Measurements from ENCODE around the gene CTTNBP2. TPM values are rescaled to one million over a fixed set of nuclear protein-coding genes. Genes with fewer than 3 reads are reported as not detected.

Gene CTTNBP2
- total and polyA plus RNA-seq, 2 of the 4 experiments (the other 2 are of a cell fraction) = 6.6 to 11.3 TPM

DNA sequence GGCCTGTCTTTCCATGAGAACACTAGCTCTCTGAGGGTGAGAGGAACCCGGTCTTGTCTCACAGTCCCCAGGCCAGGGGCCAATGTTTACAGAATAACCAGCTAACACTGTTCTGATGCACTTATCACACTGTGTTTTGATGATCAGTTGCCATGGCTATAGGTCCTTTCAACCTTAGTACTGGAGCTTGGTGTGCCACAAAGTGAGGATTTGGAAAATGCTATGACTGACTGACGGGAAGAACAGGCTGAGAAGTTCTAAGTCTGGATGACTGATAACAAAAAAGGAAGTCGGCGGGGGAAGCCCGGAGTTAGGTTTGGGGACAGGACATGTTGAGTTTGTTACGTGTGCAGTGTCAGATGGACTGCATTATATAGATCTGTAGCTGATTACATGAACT is 141.8 kb downstream of the CTTNBP2 start:
- H3K9ac ChIP-seq (ENCODE audit: low read depth, low read length) = no peak overlapping the region
- H3K9me3 ChIP-seq (ENCODE audit: control insufficient read depth, insufficient read depth, low read length) = no peaks in the 10 kb centered on the region
- no peak overlapping the region for H4K91ac ChIP-seq (ENCODE audit: insufficient read depth, low read depth, low read length)
- peaks cover 8% of the 10 kb centered on the region; the same call in 1 of the 2 replicates for H3K36me3 ChIP-seq (ENCODE audit: control insufficient read depth, insufficient read depth, low read length)
- ATAC-seq (ENCODE audit: low read depth) (no peak), DNase-seq (peak; percentile 22)
- H3K79me1 ChIP-seq (ENCODE audit: low read depth in 1 of 2, low read length in 2 of 2) = no peaks in the 10 kb centered on the region
- no peak overlapping the region for H3K4ac ChIP-seq (ENCODE audit: low read depth, low read length)
- no peak overlapping the region for H3K56ac ChIP-seq (ENCODE audit: extremely low read depth, insufficient read depth, low read length)
- no peaks in the 10 kb centered on the region for H3K4me1 ChIP-seq (ENCODE audit: control insufficient read depth, insufficient read depth, low read length)
- dilution Hi-C loops (cut with HindIII; ENCODE audit: low sequenced_read_pairs, unreplicated experiment) = no loop called here
- no peak overlapping the region for H2BK5ac ChIP-seq (ENCODE audit: low read depth, low read length, poor library complexity, severe bottlenecking)
- no peak overlapping the region for H3K23ac ChIP-seq (ENCODE audit: low read depth, low read length)
- no peak overlapping the region for H2BK15ac ChIP-seq (ENCODE audit: low read depth, low read length)
- in situ Hi-C loops (cut with MboI; ENCODE audit: low sequenced_read_pairs) = no loop called here
- no peaks in the 10 kb centered on the region for H3K27me3 ChIP-seq (ENCODE audit: control insufficient read depth, insufficient read depth, low read length)
- H4K5ac ChIP-seq (ENCODE audit: low read depth, low read length) = no peak overlapping the region
- no peak overlapping the region for H2AFZ ChIP-seq (replicated peaks; ENCODE audit: low read length, poor library complexity)
- BruUV-seq (replicated peaks) = no TSS peak
- intact Hi-C loops (cut with micrococcal nuclease) = no loop called here
- no peak overlapping the region for H3K4me2 ChIP-seq (ENCODE audit: low read depth, low read length)
- no peak overlapping the region for H2AK5ac ChIP-seq (ENCODE audit: low read depth, low read length)
- H3K18ac ChIP-seq (ENCODE audit: low read depth, low read length) = no peak overlapping the region
- no peaks in the 10 kb centered on the region for H4K20me1 ChIP-seq (ENCODE audit: insufficient read depth, low read length)
- no peak overlapping the region for H2AK9ac ChIP-seq (replicated peaks; ENCODE audit: low read depth, low read length, poor library complexity)
- H4K8ac ChIP-seq (ENCODE audit: low read depth in 2 of 2, low read length in 2 of 2) = no peak overlapping the region
- H2BK20ac ChIP-seq (ENCODE audit: low read depth, low read length) = no peak overlapping the region
- no peaks in the 10 kb centered on the region for H3K9me1 ChIP-seq (ENCODE audit: insufficient read depth, low read length)
- H3K14ac ChIP-seq (replicated peaks; ENCODE audit: low read depth, low read length) = 0 out of 2 replicates have a peak overlapping the region, but pooled peaks have one; percentile 58
- no peak overlapping the region for H3K4me3 ChIP-seq (ENCODE audit: insufficient read depth, low read depth, low read length)
- 87% methylated on average over 3 of the region's 6 CpGs; no CpG with 5 or more reads in 1 of the 2 experiments for WGBS, 2 experiments (ENCODE audit: extremely low coverage in 2 of 2, insufficient read length in 1 of 2)
- TF ChIP-seq, protein P1, sequence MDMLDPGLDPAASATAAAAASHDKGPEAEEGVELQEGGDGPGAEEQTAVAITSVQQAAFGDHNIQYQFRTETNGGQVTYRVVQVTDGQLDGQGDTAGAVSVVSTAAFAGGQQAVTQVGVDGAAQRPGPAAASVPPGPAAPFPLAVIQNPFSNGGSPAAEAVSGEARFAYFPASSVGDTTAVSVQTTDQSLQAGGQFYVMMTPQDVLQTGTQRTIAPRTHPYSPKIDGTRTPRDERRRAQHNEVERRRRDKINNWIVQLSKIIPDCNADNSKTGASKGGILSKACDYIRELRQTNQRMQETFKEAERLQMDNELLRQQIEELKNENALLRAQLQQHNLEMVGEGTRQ (IDR thresholded peaks at IDR 0.05; ENCODE audit: low read depth, low read length) = no peak
- no peak for TF ChIP-seq BHLHE40 (IDR thresholded peaks at IDR 0.05; ENCODE audit: low read depth, low read length)
- no peak for TF ChIP-seq POLR2A (IDR thresholded peaks at IDR 0.05; ENCODE audit: low read depth, low read length)
- no peak for TF ChIP-seq NFE2L2 (IDR thresholded peaks at IDR 0.05; ENCODE audit: low read depth, low read length)
- TF ChIP-seq CHD1 (IDR thresholded peaks at IDR 0.05; ENCODE audit: low read depth, low read length) = no peak
- no peak for TF ChIP-seq RFX5 (IDR thresholded peaks at IDR 0.05; ENCODE audit: low read depth, low read length)
- TF ChIP-seq, protein P2, sequence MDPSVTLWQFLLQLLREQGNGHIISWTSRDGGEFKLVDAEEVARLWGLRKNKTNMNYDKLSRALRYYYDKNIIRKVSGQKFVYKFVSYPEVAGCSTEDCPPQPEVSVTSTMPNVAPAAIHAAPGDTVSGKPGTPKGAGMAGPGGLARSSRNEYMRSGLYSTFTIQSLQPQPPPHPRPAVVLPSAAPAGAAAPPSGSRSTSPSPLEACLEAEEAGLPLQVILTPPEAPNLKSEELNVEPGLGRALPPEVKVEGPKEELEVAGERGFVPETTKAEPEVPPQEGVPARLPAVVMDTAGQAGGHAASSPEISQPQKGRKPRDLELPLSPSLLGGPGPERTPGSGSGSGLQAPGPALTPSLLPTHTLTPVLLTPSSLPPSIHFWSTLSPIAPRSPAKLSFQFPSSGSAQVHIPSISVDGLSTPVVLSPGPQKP (IDR thresholded peaks at IDR 0.05; ENCODE audit: borderline replicate concordance, low read depth, low read length) = no peak
- no peak for TF ChIP-seq RCOR1 (IDR thresholded peaks at IDR 0.05; ENCODE audit: insufficient replicate concordance, low read length)
- no peak for TF ChIP-seq SMC3 (IDR thresholded peaks at IDR 0.05; ENCODE audit: low read depth, low read length)
- TF ChIP-seq, protein P3, sequence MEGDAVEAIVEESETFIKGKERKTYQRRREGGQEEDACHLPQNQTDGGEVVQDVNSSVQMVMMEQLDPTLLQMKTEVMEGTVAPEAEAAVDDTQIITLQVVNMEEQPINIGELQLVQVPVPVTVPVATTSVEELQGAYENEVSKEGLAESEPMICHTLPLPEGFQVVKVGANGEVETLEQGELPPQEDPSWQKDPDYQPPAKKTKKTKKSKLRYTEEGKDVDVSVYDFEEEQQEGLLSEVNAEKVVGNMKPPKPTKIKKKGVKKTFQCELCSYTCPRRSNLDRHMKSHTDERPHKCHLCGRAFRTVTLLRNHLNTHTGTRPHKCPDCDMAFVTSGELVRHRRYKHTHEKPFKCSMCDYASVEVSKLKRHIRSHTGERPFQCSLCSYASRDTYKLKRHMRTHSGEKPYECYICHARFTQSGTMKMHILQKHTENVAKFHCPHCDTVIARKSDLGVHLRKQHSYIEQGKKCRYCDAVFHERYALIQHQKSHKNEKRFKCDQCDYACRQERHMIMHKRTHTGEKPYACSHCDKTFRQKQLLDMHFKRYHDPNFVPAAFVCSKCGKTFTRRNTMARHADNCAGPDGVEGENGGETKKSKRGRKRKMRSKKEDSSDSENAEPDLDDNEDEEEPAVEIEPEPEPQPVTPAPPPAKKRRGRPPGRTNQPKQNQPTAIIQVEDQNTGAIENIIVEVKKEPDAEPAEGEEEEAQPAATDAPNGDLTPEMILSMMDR (conservative IDR thresholded peaks at IDR 0.05; ENCODE audit: low read depth, low read length) = no peak
- no peak for TF ChIP-seq MXI1 (IDR thresholded peaks at IDR 0.05; ENCODE audit: borderline replicate concordance, low read depth, low read length)
- no peak overlapping the region for H3K27ac ChIP-seq (ENCODE audit: insufficient read depth, low read length)
- H2BK120ac ChIP-seq (ENCODE audit: low read depth, low read length) = no peak overlapping the region
- ChIA-PET POLR2A (ENCODE audit: unreplicated experiment) (no interaction called here), CTCF (interaction anchor here (1.6 kb wide), 1 partner anchor 15 kb away, joined by 5 read pairs; no protein-coding TSS in a partner anchor)
